Measurements from ENCODE around the gene ARHGAP24. TPM values are rescaled to one million over a fixed set of nuclear protein-coding genes. Genes with fewer than 3 reads are reported as not detected.

The ARHGAP24 gene
- total RNA-seq, 2 donors from 2014 or later, result 4.2 to 5.2 TPM

DNA sequence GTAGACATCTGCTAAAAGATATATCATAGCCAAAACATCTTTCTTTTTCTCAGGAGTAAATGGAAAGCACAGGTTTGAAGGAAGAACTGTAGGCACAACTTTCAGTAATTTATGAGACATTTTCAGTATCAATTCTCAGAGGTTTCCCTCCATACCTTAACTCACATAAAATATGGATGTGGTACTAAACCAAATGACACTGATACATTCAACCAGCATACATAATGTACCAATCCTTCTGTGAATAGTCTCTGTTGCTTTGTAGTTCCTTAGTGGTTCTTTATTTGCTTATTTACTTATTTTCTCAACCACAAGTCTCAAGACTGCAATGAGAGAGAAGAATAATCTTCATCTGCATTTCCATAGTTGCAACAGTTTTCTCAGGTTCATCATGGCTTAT lies 96.1 kb downstream of the ARHGAP24 start:
- Histone ChIP-seq H3K27ac (no peak overlapping the region), H3K27me3 (no peaks in the 10 kb centered on the region), H3K36me3 (no peaks in the 10 kb centered on the region), H3K9ac (ENCODE audit: low read depth in 2 of 2, low read length in 2 of 2) (no peak overlapping the region), H3K9me3 (no peaks in the 10 kb centered on the region), H3K4me3 (no peak overlapping the region), H3K4me1 (no peaks in the 10 kb centered on the region)
- TF ChIP-seq, protein P1, sequence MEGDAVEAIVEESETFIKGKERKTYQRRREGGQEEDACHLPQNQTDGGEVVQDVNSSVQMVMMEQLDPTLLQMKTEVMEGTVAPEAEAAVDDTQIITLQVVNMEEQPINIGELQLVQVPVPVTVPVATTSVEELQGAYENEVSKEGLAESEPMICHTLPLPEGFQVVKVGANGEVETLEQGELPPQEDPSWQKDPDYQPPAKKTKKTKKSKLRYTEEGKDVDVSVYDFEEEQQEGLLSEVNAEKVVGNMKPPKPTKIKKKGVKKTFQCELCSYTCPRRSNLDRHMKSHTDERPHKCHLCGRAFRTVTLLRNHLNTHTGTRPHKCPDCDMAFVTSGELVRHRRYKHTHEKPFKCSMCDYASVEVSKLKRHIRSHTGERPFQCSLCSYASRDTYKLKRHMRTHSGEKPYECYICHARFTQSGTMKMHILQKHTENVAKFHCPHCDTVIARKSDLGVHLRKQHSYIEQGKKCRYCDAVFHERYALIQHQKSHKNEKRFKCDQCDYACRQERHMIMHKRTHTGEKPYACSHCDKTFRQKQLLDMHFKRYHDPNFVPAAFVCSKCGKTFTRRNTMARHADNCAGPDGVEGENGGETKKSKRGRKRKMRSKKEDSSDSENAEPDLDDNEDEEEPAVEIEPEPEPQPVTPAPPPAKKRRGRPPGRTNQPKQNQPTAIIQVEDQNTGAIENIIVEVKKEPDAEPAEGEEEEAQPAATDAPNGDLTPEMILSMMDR (IDR thresholded peaks at IDR 0.05), result no peak
- DNase-seq, result no peak
- intact Hi-C loops (cut with DNase I), result no loop called here

DNA sequence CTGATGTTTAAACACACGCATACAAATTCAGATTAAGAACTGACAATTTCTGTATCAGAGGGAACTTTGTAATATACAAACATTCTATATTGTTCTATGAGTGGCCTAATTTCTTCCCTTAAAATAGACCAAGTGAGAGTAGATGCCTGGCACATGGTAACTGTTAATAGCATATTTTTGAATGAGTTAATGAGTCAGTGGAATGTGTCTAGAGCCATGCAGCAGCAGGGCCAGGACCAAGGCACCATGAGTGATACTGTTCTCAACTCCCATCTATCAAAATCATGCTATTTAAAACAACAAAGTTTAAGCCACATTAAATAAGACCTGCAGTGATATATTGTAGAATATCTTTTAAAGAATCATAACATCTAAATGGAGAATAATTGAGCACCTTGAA lies 98.3 kb downstream of the ARHGAP24 start:
- no peak for DNase-seq
- Histone ChIP-seq H3K4me1 (no peaks in the 10 kb centered on the region), H3K9ac (ENCODE audit: low read depth in 2 of 2, low read length in 2 of 2) (no peak overlapping the region), H3K36me3 (no peaks in the 10 kb centered on the region), H3K9me3 (no peaks in the 10 kb centered on the region), H3K27ac (no peak overlapping the region), H3K27me3 (no peaks in the 10 kb centered on the region), H3K4me3 (no peak overlapping the region)
- intact Hi-C loops (cut with DNase I), result no loop called here
- TF ChIP-seq, protein P1 (IDR thresholded peaks at IDR 0.05), result no peak

DNA sequence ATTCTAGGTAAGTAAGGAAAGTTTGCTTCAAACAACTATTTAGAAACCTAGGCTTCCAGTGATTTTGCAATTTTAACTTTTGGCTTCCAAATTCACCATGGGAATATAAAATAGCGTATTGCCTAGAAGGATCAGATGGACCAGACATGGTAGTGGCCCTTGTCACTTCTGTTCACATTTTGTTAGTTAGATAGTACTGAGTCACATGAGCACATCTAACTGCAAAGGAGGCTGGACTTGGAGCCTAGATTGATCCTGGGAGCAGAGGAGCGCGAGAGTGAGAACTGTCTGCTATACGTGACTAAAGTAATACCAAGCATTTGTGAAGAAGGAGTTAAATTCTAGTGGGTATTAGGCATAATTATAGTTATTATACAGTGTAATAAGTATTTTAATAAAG lies 102.4 kb downstream of the ARHGAP24 start:
- H3K4me1 ChIP-seq, result no peaks in the 10 kb centered on the region
- H3K27me3 ChIP-seq, result no peaks in the 10 kb centered on the region
- no peak overlapping the region for H3K9ac ChIP-seq (ENCODE audit: low read depth in 2 of 2, low read length in 2 of 2)
- DNase-seq, result no peak
- H3K9me3 ChIP-seq, result no peaks in the 10 kb centered on the region
- no peak overlapping the region for H3K27ac ChIP-seq
- H3K36me3 ChIP-seq, result no peaks in the 10 kb centered on the region
- intact Hi-C loops (cut with DNase I), result no loop called here
- TF ChIP-seq, protein P1 (IDR thresholded peaks at IDR 0.05), result no peak
- H3K4me3 ChIP-seq, result no peak overlapping the region

DNA sequence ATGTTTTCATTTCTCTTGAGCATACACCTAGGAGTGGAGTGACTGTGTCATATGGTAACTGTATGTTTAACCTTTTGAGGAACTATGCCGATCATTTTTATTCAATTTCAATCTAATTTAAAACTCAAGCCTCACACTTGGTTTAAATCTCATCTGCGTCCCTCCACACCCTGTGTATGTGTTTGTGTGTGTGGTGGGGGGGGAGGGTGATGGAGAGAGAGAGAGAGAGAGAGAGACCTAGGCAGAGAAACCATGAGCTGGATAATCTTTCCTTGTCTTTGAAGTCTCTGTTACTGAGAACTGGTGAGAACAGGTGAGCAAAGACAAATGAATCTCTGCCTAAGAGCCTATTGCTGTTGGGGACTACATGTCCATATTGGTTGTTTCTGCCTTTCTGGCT lies 105.0 kb downstream of the ARHGAP24 start:
- H3K4me3 ChIP-seq, result no peak overlapping the region
- no peaks in the 10 kb centered on the region for H3K9me3 ChIP-seq
- DNase-seq, result no peak
- H3K36me3 ChIP-seq, result no peaks in the 10 kb centered on the region
- no peak overlapping the region for H3K27ac ChIP-seq
- intact Hi-C loops (cut with DNase I), result no loop called here
- no peaks in the 10 kb centered on the region for H3K4me1 ChIP-seq
- TF ChIP-seq, protein P1 (IDR thresholded peaks at IDR 0.05), result no peak
- no peaks in the 10 kb centered on the region for H3K27me3 ChIP-seq
- H3K9ac ChIP-seq (ENCODE audit: low read depth in 2 of 2, low read length in 2 of 2), result no peak overlapping the region

DNA sequence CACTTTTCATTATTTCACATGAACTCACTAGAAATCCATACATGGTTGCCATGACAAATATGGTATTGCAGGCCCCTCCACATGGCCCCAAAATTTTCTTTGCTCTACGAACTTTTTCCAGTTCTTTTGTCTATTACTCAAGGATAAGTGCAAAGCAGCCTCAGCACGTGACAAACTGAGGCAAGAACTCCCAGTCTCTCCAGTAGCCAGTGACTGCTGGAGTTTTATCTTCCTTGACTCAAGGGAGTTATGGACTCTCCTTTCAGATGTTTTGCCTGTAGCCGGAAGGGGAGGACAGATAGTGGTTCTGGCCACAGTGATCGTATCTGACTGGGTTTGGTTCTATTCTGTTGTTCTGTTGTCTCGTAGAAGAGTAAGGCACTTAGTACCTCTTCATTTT lies 105.5 kb downstream of the ARHGAP24 start:
- Histone ChIP-seq H3K9ac (ENCODE audit: low read depth in 2 of 2, low read length in 2 of 2) (no peak overlapping the region), H3K36me3 (no peaks in the 10 kb centered on the region), H3K27me3 (no peaks in the 10 kb centered on the region), H3K27ac (no peak overlapping the region), H3K9me3 (no peaks in the 10 kb centered on the region), H3K4me3 (no peak overlapping the region), H3K4me1 (no peaks in the 10 kb centered on the region)
- TF ChIP-seq, protein P1 (IDR thresholded peaks at IDR 0.05), result no peak
- intact Hi-C loops (cut with DNase I), result no loop called here
- DNase-seq, result no peak

DNA sequence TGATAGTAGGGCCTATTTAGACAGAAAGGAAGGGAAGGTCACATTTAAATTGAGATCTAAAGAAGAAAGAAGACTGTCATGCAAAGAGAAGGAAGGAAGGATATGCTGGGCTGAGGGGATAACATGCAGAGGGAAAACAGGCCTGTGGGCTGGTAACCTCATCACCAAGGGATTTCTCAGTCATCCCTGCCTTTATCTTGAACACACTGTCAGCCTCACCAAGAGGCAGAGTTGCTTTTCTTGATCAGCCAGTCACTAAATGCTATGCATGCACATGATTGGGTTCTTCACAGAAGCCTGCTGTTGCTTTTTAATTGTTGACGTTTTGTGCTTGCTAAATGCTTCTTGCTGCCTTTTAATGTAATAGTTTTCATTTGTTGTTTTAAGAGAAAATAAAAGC lies 113.0 kb downstream of the ARHGAP24 start:
- no peak overlapping the region for H3K27ac ChIP-seq
- H3K36me3 ChIP-seq, result no peaks in the 10 kb centered on the region
- no peak overlapping the region for H3K4me3 ChIP-seq
- no peaks in the 10 kb centered on the region for H3K9me3 ChIP-seq
- intact Hi-C loops (cut with DNase I), result no loop called here
- no peak overlapping the region for H3K9ac ChIP-seq (ENCODE audit: low read depth in 2 of 2, low read length in 2 of 2)
- no peaks in the 10 kb centered on the region for H3K4me1 ChIP-seq
- H3K27me3 ChIP-seq, result no peaks in the 10 kb centered on the region
- DNase-seq, result no peak
- TF ChIP-seq, protein P1 (IDR thresholded peaks at IDR 0.05), result no peak

Measured in colonic mucosa (tissue), 4 donors.